Immature natural killer cell (primary cell): Measurements from ENCODE around the gene PLEKHH1. TPM values are rescaled to one million over a fixed set of nuclear protein-coding genes. Genes with fewer than 3 reads are reported as not detected.

Source experiments
- DNase-seq, 3 donors: peaks; one replicate each; pipeline ENCODE4 v3.0.0; 2022; ENCODE audit warnings: mixed read lengths in 1 of 3
- H3K27ac Mint-ChIP-seq, 6 donors: one replicate each; pipeline ENCODE4 v1.8.0; 2020; ENCODE audit warnings: mixed read lengths in 6 of 6, mild to moderate bottlenecking in 5 of 6, inconsistent platforms in 4 of 6, moderate library complexity in 3 of 6
- H3K27me3 Mint-ChIP-seq, 3 donors: one replicate each; pipeline ENCODE4 v1.8.0; 2020 to 2021; ENCODE audit warnings: low read depth in 3 of 3, mild to moderate bottlenecking in 3 of 3, mixed read lengths in 3 of 3, moderate library complexity in 3 of 3, inconsistent platforms in 1 of 3
- H3K36me3 Mint-ChIP-seq, 3 donors: one replicate each; pipeline ENCODE4 v1.8.0; 2020; ENCODE audit warnings: mixed read lengths in 3 of 3, inconsistent platforms in 2 of 3, mild to moderate bottlenecking in 2 of 3
- H3K4me1 Mint-ChIP-seq, 2 donors: one replicate each; pipeline ENCODE4 v1.8.0; 2020; ENCODE audit warnings: inconsistent platforms in 2 of 2, mild to moderate bottlenecking in 2 of 2, mixed read lengths in 2 of 2, moderate library complexity in 1 of 2
- H3K4me3 Mint-ChIP-seq, 5 donors: one replicate each; pipeline ENCODE4 v1.8.0; 2020; ENCODE audit warnings: mild to moderate bottlenecking in 5 of 5, mixed read lengths in 5 of 5, inconsistent platforms in 3 of 5, moderate library complexity in 3 of 5
- H3K9me3 Mint-ChIP-seq, 6 donors: one replicate each; pipeline ENCODE4 v1.8.0; 2020; ENCODE audit warnings: mild to moderate bottlenecking in 6 of 6, mixed read lengths in 6 of 6, inconsistent platforms in 4 of 6, moderate library complexity in 3 of 6
- polyA plus RNA-seq, 3 donors: library from polyadenylated mRNA; unstranded; fragments of 300-500 nt; fragmentation: Illumina TruSeq; gene quantifications; one replicate each; pipeline ENCODE4 v1.2.3, GENCODE V29; 2021

Gene PLEKHH1
- polyA plus RNA-seq, 3 donors from 2014 or later, result 0.22 TPM; not detected in 2

- H3K36me3 Mint-ChIP-seq, result peaks cover 9 to 21% (median 12%) of the 10 kb centered on the region in 3 donors
- H3K27ac Mint-ChIP-seq, result no peak overlapping the region
- H3K9me3 Mint-ChIP-seq, result peaks cover 2 to 11% (median 8%) of the 10 kb centered on the region in 6 donors
- H3K4me1 Mint-ChIP-seq, result peaks cover 3 to 12% of the 10 kb centered on the region in 2 donors
- H3K4me3 Mint-ChIP-seq, result no peak overlapping the region
- H3K27me3 Mint-ChIP-seq, result peaks cover 0 to 2% (median 0%) of the 10 kb centered on the region in 3 donors
- no peak for DNase-seq
Observed at GRCh38 chr14:67495827-67496226, 37.3 kb upstream of the PLEKHH1 start.

- peaks cover 9 to 21% (median 12%) of the 10 kb centered on the region in 3 donors for H3K36me3 Mint-ChIP-seq
- peaks cover 0 to 11% (median 8%) of the 10 kb centered on the region in 6 donors for H3K9me3 Mint-ChIP-seq
- no peak for DNase-seq
- no peaks in the 10 kb centered on the region for H3K27me3 Mint-ChIP-seq
- peaks cover 0 to 6% of the 10 kb centered on the region in 2 donors for H3K4me1 Mint-ChIP-seq
- H3K4me3 Mint-ChIP-seq, result no peak overlapping the region
- no peak overlapping the region for H3K27ac Mint-ChIP-seq
Observed at GRCh38 chr14:67497216-67497615, 35.9 kb upstream of the PLEKHH1 start.

DNA sequence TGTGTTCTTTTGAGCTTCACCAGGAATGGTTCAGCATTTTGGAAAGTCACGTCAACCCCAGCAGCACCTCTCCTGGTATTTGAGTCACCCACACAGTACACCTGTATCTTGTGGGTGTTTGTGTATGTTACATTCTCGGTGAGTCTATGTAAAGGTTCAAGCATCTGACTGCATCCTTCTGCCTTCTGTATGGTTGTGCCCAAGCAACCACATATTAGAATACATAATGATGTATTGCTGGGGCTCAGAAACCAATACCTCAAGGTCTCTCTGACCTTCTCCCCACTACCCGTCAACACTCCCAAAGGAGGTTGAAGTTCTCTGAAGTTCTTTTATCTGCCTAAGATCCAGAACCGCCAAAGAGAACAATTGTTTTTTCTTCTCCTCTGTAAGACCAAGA, 35.4 kb upstream of the PLEKHH1 start:
- Mint-ChIP-seq H3K4me1 (peaks cover 0 to 4% of the 10 kb centered on the region in 2 donors), H3K27ac (peak overlapping the region in 1 of 6 donors; percentile 48), H3K27me3 (no peaks in the 10 kb centered on the region), H3K9me3 (peaks cover 0 to 9% (median 7%) of the 10 kb centered on the region in 6 donors), H3K36me3 (peaks cover 8 to 21% (median 10%) of the 10 kb centered on the region in 3 donors), H3K4me3 (no peak overlapping the region)
- DNase-seq, result no peak

DNA sequence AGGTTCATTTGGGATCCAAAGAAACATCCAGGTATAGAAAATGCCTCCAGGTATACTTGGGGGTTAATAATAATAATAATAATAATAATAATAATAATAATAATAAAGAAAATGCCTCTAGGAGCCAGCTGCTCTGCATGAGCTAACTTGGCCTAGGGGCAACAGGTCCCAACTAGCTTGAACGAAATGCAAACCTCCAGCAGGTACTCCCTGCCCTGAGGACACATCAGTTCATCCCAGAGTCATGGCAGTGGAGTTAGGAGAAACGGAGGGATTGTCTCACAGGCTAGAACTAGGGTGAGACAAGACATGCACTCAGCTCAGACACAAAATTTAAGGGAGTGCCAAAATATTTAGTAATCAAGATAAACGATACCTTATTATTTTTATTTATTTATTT, 32.1 kb upstream of the PLEKHH1 start:
- H3K36me3 Mint-ChIP-seq, result peaks cover 0 to 11% (median 5%) of the 10 kb centered on the region in 3 donors
- no peaks in the 10 kb centered on the region for H3K27me3 Mint-ChIP-seq
- no peak overlapping the region for H3K27ac Mint-ChIP-seq
- no peak overlapping the region for H3K4me3 Mint-ChIP-seq
- DNase-seq, result no peak
- H3K4me1 Mint-ChIP-seq, result no peaks in the 10 kb centered on the region
- H3K9me3 Mint-ChIP-seq, result no peaks in the 10 kb centered on the region

DNA sequence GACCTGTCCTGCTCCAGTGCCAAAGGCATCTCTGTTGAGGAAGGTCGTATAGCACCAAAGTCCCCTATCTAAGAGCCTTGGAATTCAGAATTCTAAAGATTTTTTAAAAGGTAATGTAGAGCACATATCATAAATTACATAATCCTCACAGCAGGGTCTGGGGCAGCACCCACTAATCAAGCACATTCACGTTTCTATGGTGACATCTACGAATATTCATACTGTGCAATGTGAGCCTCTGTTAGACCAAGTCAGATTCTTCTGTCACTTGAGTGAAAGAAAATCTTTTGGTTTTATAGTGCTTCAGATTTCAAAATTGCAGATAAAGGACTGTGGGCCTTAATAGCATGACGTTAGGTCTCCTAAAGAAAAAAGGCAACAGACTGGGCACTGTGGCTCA, 31.4 kb upstream of the PLEKHH1 start:
- peaks cover 3 to 11% (median 5%) of the 10 kb centered on the region in 3 donors for H3K36me3 Mint-ChIP-seq

DNA sequence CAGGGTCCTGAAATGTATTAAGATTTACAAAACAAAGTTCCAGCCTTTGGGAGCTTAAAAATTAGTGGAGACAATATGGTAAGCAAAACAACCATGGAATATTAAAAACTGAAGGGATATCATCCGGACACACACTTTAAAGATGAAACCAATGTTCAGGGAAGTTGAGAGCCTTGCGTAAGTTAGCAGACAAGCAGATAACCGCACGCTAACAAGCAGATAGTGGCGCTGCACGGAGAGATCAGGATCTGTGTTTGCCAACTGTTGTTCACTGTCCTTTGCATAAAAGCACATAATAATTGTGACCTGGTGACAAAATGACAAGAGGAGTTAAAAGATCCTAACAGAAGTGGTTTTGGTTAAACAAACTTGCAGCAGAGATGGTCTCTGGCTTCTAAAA, 30.2 kb upstream of the PLEKHH1 start:
- Mint-ChIP-seq H3K4me3 (no peak overlapping the region), H3K27me3 (no peaks in the 10 kb centered on the region), H3K4me1 (no peaks in the 10 kb centered on the region), H3K36me3 (peaks cover 5 to 11% (median 5%) of the 10 kb centered on the region in 3 donors), H3K9me3 (no peaks in the 10 kb centered on the region), H3K27ac (no peak overlapping the region)
- no peak for DNase-seq

More for the DNA sequence above, 31.4 kb upstream of the PLEKHH1 start:
- H3K9me3 Mint-ChIP-seq, result no peaks in the 10 kb centered on the region
- H3K4me1 Mint-ChIP-seq, result no peaks in the 10 kb centered on the region
- no peaks in the 10 kb centered on the region for H3K27me3 Mint-ChIP-seq
- H3K27ac Mint-ChIP-seq, result no peak overlapping the region
- DNase-seq, result no peak
- no peak overlapping the region for H3K4me3 Mint-ChIP-seq

- H3K9me3 Mint-ChIP-seq, result no peaks in the 10 kb centered on the region
- H3K27ac Mint-ChIP-seq, result no peak overlapping the region
- H3K27me3 Mint-ChIP-seq, result no peaks in the 10 kb centered on the region
- DNase-seq, result no peak
- no peaks in the 10 kb centered on the region for H3K4me1 Mint-ChIP-seq
- peaks cover 5 to 11% (median 5%) of the 10 kb centered on the region in 3 donors for H3K36me3 Mint-ChIP-seq
- H3K4me3 Mint-ChIP-seq, result no peak overlapping the region
Observed at GRCh38 chr14:67503331-67503730, 29.8 kb upstream of the PLEKHH1 start.

DNA sequence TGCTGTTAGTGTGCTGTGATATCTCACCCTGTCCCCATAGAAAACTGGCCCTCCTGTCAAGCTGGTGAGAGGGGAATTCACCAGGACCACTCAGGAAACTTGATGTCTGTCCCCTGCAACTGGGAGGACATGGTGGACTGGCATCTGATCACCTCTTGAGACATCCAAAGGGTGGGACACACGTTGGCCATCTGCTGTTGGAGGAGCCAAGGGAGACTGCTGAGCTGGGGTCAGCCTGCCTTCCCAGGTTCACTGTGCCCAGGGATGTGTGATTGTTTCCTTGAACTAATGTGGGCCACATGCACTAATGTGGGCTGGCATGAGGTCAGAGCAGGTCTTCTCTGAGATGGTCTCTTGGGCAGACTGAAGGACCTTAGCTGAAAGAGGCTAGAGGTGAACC, 27.8 kb upstream of the PLEKHH1 start:
- Mint-ChIP-seq H3K27me3 (no peaks in the 10 kb centered on the region), H3K36me3 (peaks cover 0 to 7% (median 5%) of the 10 kb centered on the region in 3 donors), H3K27ac (peak overlapping the region in 1 of 6 donors; percentile 22), H3K9me3 (no peaks in the 10 kb centered on the region), H3K4me1 (peaks cover 0 to 2% of the 10 kb centered on the region in 2 donors), H3K4me3 (no peak overlapping the region)
- DNase-seq, result no peak

DNA sequence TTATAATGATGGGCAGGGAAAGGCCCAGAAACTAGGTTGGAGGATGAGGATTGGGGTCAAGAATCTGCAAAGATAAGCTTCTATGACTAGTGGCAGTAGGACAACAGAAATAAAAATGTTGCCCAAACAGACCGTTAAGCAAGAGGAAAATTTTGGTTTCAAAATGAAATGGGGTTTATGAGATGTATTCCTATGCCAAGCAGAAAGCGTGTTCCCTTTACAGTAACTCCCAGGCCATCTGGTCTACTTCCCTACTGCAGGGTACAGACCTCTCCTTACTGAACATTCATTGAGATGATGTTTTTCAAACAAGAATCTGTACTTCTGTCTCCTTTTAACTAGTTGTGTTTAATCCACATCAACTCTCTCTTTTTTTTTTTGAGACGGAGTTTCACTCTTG, 24.1 kb upstream of the PLEKHH1 start:
- Mint-ChIP-seq H3K4me1 (peaks cover 9 to 35% of the 10 kb centered on the region in 2 donors), H3K4me3 (no peak overlapping the region), H3K9me3 (no peaks in the 10 kb centered on the region), H3K27me3 (peaks cover 0 to 1% (median 0%) of the 10 kb centered on the region in 3 donors), H3K27ac (peak overlapping the region in 1 of 6 donors; percentile 39), H3K36me3 (peaks cover 0 to 5% (median 0%) of the 10 kb centered on the region in 3 donors)
- no peak for DNase-seq

DNA sequence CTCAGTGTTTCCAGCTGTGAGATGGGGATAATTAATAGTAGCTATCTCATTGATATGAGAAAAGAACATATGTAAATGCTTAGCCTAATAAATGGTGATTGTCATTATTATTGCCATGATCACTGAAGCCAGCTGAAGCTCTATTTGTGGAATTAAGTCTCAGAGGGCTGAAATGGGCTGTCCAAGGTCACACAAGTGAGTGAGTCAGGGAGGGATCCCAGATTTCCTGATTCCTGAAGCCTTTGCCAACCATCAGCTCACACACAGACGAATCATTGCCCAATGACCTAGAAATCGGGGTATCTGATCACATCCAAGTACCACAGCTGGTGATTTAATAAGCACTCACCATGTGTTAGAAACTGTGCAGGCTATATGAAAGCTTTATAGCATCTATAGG, 23.0 kb upstream of the PLEKHH1 start:
- peaks cover 16 to 38% of the 10 kb centered on the region in 2 donors for H3K4me1 Mint-ChIP-seq
- no peaks in the 10 kb centered on the region for H3K9me3 Mint-ChIP-seq
- peak overlapping the region in 2 of 6 donors; percentile 53 to 62 for H3K27ac Mint-ChIP-seq
- H3K4me3 Mint-ChIP-seq, result no peak overlapping the region
- H3K27me3 Mint-ChIP-seq, result peaks cover 0 to 6% (median 3%) of the 10 kb centered on the region in 3 donors
- DNase-seq, result no peak
- peaks cover 0 to 5% (median 0%) of the 10 kb centered on the region in 3 donors for H3K36me3 Mint-ChIP-seq

GRCh38 chr14:67510836-67511235, 22.3 kb upstream of the PLEKHH1 start:
- no peak overlapping the region for H3K4me3 Mint-ChIP-seq
- peak overlapping the region in 3 of 6 donors; percentile 45 to 62 (median 49) for H3K27ac Mint-ChIP-seq
- H3K4me1 Mint-ChIP-seq, result peaks cover 19 to 42% of the 10 kb centered on the region in 2 donors
- DNase-seq, result no peak
- peaks cover 0 to 6% (median 3%) of the 10 kb centered on the region in 3 donors for H3K27me3 Mint-ChIP-seq
- peaks cover 0 to 5% (median 0%) of the 10 kb centered on the region in 3 donors for H3K36me3 Mint-ChIP-seq
- H3K9me3 Mint-ChIP-seq, result no peaks in the 10 kb centered on the region

GRCh38 chr14:67512463-67513310, 20.4 kb upstream of the PLEKHH1 start:
- Mint-ChIP-seq H3K4me1 (peaks cover 27 to 52% of the 10 kb centered on the region in 2 donors), H3K36me3 (no peaks in the 10 kb centered on the region), H3K4me3 (peak overlapping the region in 1 of 5 donors; percentile 22), H3K27me3 (peaks cover 0 to 6% (median 3%) of the 10 kb centered on the region in 3 donors), H3K27ac (peak overlapping the region; percentile 79 to 94 (median 90)), H3K9me3 (no peaks in the 10 kb centered on the region)
- DNase-seq, result no peak

GRCh38 chr14:67513631-67514108, 19.4 kb upstream of the PLEKHH1 start:
- H3K27me3 Mint-ChIP-seq, result peaks cover 1 to 6% (median 3%) of the 10 kb centered on the region in 3 donors
- H3K4me1 Mint-ChIP-seq, result peaks cover 27 to 52% of the 10 kb centered on the region in 2 donors

GRCh38 chr14:67514203-67514607, 18.9 kb upstream of the PLEKHH1 start:
- Mint-ChIP-seq H3K9me3 (no peaks in the 10 kb centered on the region), H3K27ac (peak overlapping the region; percentile 84 to 94 (median 90)), H3K4me1 (peaks cover 27 to 52% of the 10 kb centered on the region in 2 donors), H3K4me3 (peak overlapping the region; percentile 92 to 96 (median 94)), H3K36me3 (no peaks in the 10 kb centered on the region), H3K27me3 (peaks cover 3 to 7% (median 3%) of the 10 kb centered on the region in 3 donors)
- no peak for DNase-seq

More at GRCh38 chr14:67513631-67514108, 19.4 kb upstream of the PLEKHH1 start:
- H3K27ac Mint-ChIP-seq, result peak overlapping the region; percentile 84 to 94 (median 90)
- peak overlapping the region; percentile 92 to 96 (median 94) for H3K4me3 Mint-ChIP-seq
- no peaks in the 10 kb centered on the region for H3K9me3 Mint-ChIP-seq
- H3K36me3 Mint-ChIP-seq, result no peaks in the 10 kb centered on the region
- DNase-seq, result no peak
